NCI-H510A (cell line): Measurements from ENCODE around the gene TTC27.
"Not testable (repeated sequence)": the region's sequence is repeated elsewhere in the genome, so short reads cannot be mapped to it uniquely, and the experiment has no call there.

Experiments
- DNase-seq: peaks from one replicate; lab custom pipeline; 2025; lab: John Stamatoyannopoulos, UW

Gene TTC27

GRCh38 chr2:32719933-32720716, 92.3 kb downstream of the TTC27 start:
- no peak for DNase-seq

- DNase-seq, result no peak
Observed at GRCh38 chr2:32720771-32721170, 92.9 kb downstream of the TTC27 start.

GRCh38 chr2:32721376-32721775, 93.5 kb downstream of the TTC27 start:
- no peak for DNase-seq

- no peak for DNase-seq
Observed at GRCh38 chr2:32723467-32724079, 95.7 kb downstream of the TTC27 start.

- not testable (repeated sequence) for DNase-seq
Observed at GRCh38 chr2:32726678-32727077, 98.8 kb downstream of the TTC27 start.

- DNase-seq, result no peak
Observed at GRCh38 chr2:32727157-32727556, 99.3 kb downstream of the TTC27 start.

- DNase-seq, result not testable (repeated sequence)
Observed at GRCh38 chr2:32730958-32731357, 103.1 kb downstream of the TTC27 start.

- DNase-seq, result no peak
Observed at GRCh38 chr2:32732120-32732519, 104.3 kb downstream of the TTC27 start.

- no peak for DNase-seq
Observed at GRCh38 chr2:32732912-32733472, 105.1 kb downstream of the TTC27 start.

GRCh38 chr2:32735348-32735747, 107.5 kb downstream of the TTC27 start:
- no peak for DNase-seq

GRCh38 chr2:32738939-32739338, 111.1 kb downstream of the TTC27 start:
- no peak for DNase-seq

GRCh38 chr2:32739664-32740063, 111.8 kb downstream of the TTC27 start:
- no peak for DNase-seq

GRCh38 chr2:32741575-32741974, 113.7 kb downstream of the TTC27 start:
- no peak for DNase-seq

- no peak for DNase-seq
Observed at GRCh38 chr2:32742376-32742775, 114.5 kb downstream of the TTC27 start.

- no peak for DNase-seq
Observed at GRCh38 chr2:32743480-32744236, 115.8 kb downstream of the TTC27 start.

- DNase-seq, result no peak
Observed at GRCh38 chr2:32745191-32745590, 117.3 kb downstream of the TTC27 start.

- no peak for DNase-seq
Observed at GRCh38 chr2:32745675-32746074, 117.8 kb downstream of the TTC27 start.

- no peak for DNase-seq
Observed at GRCh38 chr2:32746669-32747068, 118.8 kb downstream of the TTC27 start.

- no peak for DNase-seq
Observed at GRCh38 chr2:32748158-32748557, 120.3 kb downstream of the TTC27 start.

GRCh38 chr2:32750880-32751279, 123.0 kb downstream of the TTC27 start:
- DNase-seq, result no peak

GRCh38 chr2:32752205-32752604, 124.4 kb downstream of the TTC27 start:
- no peak for DNase-seq

GRCh38 chr2:32752952-32753351, 125.1 kb downstream of the TTC27 start:
- DNase-seq, result no peak

- not testable (repeated sequence) for DNase-seq
Observed at GRCh38 chr2:32754676-32755075, 126.8 kb downstream of the TTC27 start.
